GM12878 (cell line): ENCODE results near the gene EPB42. TPM values are rescaled to one million over a fixed set of nuclear protein-coding genes. Genes with fewer than 3 reads are reported as not detected.

ENCODE experiments used
- CREM ChIP-seq: IDR thresholded peaks from 2 replicates; pipeline ENCODE4 v1.6.1; 2014; ENCODE audit warnings: antibody characterized with exemption, low read depth
- EP300 ChIP-seq, 2 experiments: fragments of 150-350 bp in 1 of 2; IDR thresholded peaks; 2 replicates each; pipeline ENCODE4 v1.6.1; 2011 to 2012; ENCODE audit warnings: low read depth in 2 of 2, low read length in 2 of 2, borderline replicate concordance in 1 of 2, improper control_type of control experiment in 1 of 2, inconsistent platforms in 1 of 2; ENCODE audit not compliant: control insufficient read depth in 1 of 2
- GATAD2B ChIP-seq: fragments of 450-650 bp; conservative IDR thresholded peaks from 2 replicates; pipeline ENCODE4 v1.6.1; 2017; ENCODE audit warnings: low read depth, mild to moderate bottlenecking, moderate library complexity
- SUPT20H ChIP-seq: IDR thresholded peaks from 2 replicates; pipeline ENCODE4 v1.6.1; 2011; ENCODE audit warnings: low read depth, mild to moderate bottlenecking, low read length, moderate library complexity, borderline replicate concordance; ENCODE audit not compliant: control insufficient read depth
- polyA plus RNA-seq, 11 experiments: library from polyadenylated mRNA; depleted of rRNA in 4 of 11; unstranded in 6 of 11; stranded (reverse) in 5 of 11; fragments of >200 nt; fragmentation: Nextera tagmentation in 4 of 11; fragmentation: Illumina TruSeq in 1 of 11; extraction: Ambion mirVana in 4 of 11; extraction: Trizol in 1 of 11; gene quantifications; 1 replicate in 1 of 11; 2 replicates in 10 of 11; pipeline versions ENCODE4 v1.2.1 to v1.2.3, GENCODE V29; 2011 to 2016; ENCODE audit warnings: inconsistent platforms in 2 of 11, missing spikeins in 2 of 11, low read depth in 1 of 11
- total RNA-seq, 4 experiments: library from RNA; depleted of rRNA in 3 of 4; stranded (reverse); fragments of >200 nt in 3 of 4; fragmentation: Illumina TruSeq in 1 of 4; extraction: Trizol in 1 of 4; gene quantifications; 2 replicates each; pipeline versions ENCODE4 v1.2.1 to v1.2.3, GENCODE V29; 2013 to 2021
- TF ChIP-seq, protein P1 (sequence below): fragments of 450-650 bp; IDR thresholded peaks from 2 replicates; pipeline ENCODE4 v1.6.1; 2017; ENCODE audit warnings: mild to moderate bottlenecking, moderate library complexity
- TF ChIP-seq, protein P2 (sequence below): IDR thresholded peaks from 2 replicates; pipeline ENCODE4 v1.6.1; 2011; ENCODE audit warnings: borderline replicate concordance, low read depth, mild to moderate bottlenecking, moderate library complexity, low read length; ENCODE audit not compliant: insufficient read depth, poor library complexity, severe bottlenecking

The EPB42 gene
- total and polyA plus RNA-seq, 10 of the 15 experiments (the other 5 are each of a cell fraction or from before 2014, with no cell fraction given): not detected

- TF ChIP-seq SUPT20H (no peak), EP300 (IDR thresholded peaks at IDR 0.05; ENCODE audit: borderline replicate concordance in 1 of 2, control insufficient read depth in 1 of 2, low read depth in 2 of 2, low read length in 2 of 2) (no peak), GATAD2B (no peak), CREM (no peak)
- TF ChIP-seq, protein P1, sequence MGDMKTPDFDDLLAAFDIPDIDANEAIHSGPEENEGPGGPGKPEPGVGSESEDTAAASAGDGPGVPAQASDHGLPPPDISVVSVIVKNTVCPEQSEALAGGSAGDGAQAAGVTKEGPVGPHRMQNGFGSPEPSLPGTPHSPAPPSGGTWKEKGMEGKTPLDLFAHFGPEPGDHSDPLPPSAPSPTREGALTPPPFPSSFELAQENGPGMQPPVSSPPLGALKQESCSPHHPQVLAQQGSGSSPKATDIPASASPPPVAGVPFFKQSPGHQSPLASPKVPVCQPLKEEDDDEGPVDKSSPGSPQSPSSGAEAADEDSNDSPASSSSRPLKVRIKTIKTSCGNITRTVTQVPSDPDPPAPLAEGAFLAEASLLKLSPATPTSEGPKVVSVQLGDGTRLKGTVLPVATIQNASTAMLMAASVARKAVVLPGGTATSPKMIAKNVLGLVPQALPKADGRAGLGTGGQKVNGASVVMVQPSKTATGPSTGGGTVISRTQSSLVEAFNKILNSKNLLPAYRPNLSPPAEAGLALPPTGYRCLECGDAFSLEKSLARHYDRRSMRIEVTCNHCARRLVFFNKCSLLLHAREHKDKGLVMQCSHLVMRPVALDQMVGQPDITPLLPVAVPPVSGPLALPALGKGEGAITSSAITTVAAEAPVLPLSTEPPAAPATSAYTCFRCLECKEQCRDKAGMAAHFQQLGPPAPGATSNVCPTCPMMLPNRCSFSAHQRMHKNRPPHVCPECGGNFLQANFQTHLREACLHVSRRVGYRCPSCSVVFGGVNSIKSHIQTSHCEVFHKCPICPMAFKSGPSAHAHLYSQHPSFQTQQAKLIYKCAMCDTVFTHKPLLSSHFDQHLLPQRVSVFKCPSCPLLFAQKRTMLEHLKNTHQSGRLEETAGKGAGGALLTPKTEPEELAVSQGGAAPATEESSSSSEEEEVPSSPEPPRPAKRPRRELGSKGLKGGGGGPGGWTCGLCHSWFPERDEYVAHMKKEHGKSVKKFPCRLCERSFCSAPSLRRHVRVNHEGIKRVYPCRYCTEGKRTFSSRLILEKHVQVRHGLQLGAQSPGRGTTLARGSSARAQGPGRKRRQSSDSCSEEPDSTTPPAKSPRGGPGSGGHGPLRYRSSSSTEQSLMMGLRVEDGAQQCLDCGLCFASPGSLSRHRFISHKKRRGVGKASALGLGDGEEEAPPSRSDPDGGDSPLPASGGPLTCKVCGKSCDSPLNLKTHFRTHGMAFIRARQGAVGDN: 0 out of 2 replicates have a peak, but pooled peaks have one; percentile 13
- TF ChIP-seq, protein P2, sequence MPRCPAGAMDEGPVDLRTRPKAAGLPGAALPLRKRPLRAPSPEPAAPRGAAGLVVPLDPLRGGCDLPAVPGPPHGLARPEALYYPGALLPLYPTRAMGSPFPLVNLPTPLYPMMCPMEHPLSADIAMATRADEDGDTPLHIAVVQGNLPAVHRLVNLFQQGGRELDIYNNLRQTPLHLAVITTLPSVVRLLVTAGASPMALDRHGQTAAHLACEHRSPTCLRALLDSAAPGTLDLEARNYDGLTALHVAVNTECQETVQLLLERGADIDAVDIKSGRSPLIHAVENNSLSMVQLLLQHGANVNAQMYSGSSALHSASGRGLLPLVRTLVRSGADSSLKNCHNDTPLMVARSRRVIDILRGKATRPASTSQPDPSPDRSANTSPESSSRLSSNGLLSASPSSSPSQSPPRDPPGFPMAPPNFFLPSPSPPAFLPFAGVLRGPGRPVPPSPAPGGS: no peak
Observed at GRCh38 chr15:43225201-43225949, 4.6 kb upstream of the EPB42 start (continued).
